PC-3 (cell line): Measurements from ENCODE around the gene C16orf74.

Experiments
- EZH2 ChIP-seq: fragments of 300-600 bp; sonication (generic); IDR thresholded peaks from one replicate; pipeline ENCODE4 v1.6.1; 2017; ENCODE audit warnings: antibody characterized with exemption, mild to moderate bottlenecking, low read length; ENCODE audit not compliant: unreplicated experiment
- TF ChIP-seq, protein P1 (sequence below): fragments of 300-600 bp; sonication (generic); conservative IDR thresholded peaks from 2 replicates; pipeline ENCODE4 v1.5.1; 2017; ENCODE audit warnings: antibody characterized with exemption, low read depth, mild to moderate bottlenecking, low read length

DNA sequence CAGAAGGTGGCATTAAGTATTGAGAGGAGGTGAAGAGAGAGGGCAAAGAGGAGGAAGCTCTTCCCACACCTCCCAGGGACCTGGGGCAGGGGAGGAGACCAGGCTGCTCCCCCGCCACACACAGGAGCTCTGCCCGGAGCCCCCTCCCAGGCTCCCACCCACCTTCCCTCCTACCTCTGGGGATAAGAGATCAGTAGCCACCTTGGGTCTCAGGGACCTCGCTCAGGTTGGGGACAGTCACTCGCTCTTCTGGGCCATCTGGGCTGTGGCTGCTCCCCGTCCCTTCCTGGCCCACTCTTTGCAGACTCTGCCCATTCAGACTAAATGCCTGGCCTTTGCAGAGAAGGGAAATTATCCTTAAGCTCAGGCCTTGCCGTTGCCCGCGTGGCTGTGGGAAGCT lies 14.9 kb upstream of the C16orf74 start:
- TF ChIP-seq, protein P1, sequence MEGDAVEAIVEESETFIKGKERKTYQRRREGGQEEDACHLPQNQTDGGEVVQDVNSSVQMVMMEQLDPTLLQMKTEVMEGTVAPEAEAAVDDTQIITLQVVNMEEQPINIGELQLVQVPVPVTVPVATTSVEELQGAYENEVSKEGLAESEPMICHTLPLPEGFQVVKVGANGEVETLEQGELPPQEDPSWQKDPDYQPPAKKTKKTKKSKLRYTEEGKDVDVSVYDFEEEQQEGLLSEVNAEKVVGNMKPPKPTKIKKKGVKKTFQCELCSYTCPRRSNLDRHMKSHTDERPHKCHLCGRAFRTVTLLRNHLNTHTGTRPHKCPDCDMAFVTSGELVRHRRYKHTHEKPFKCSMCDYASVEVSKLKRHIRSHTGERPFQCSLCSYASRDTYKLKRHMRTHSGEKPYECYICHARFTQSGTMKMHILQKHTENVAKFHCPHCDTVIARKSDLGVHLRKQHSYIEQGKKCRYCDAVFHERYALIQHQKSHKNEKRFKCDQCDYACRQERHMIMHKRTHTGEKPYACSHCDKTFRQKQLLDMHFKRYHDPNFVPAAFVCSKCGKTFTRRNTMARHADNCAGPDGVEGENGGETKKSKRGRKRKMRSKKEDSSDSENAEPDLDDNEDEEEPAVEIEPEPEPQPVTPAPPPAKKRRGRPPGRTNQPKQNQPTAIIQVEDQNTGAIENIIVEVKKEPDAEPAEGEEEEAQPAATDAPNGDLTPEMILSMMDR, result no peak
- no peak for TF ChIP-seq EZH2
